GM21528 (cell line): ENCODE results near the gene VIPR2.
"Not testable (repeated sequence)": the region's sequence is repeated elsewhere in the genome, so short reads cannot be mapped to it uniquely, and the experiment has no call there.

ENCODE experiments used
- ATAC-seq: cut with Tn5 transposase; IDR thresholded peaks from one replicate; pipeline ENCODE4 v1.9.1; 2021; ENCODE audit warnings: mild to moderate bottlenecking, moderate library complexity; ENCODE audit not compliant: unreplicated experiment, low FRiP score

VIPR2 gene

DNA sequence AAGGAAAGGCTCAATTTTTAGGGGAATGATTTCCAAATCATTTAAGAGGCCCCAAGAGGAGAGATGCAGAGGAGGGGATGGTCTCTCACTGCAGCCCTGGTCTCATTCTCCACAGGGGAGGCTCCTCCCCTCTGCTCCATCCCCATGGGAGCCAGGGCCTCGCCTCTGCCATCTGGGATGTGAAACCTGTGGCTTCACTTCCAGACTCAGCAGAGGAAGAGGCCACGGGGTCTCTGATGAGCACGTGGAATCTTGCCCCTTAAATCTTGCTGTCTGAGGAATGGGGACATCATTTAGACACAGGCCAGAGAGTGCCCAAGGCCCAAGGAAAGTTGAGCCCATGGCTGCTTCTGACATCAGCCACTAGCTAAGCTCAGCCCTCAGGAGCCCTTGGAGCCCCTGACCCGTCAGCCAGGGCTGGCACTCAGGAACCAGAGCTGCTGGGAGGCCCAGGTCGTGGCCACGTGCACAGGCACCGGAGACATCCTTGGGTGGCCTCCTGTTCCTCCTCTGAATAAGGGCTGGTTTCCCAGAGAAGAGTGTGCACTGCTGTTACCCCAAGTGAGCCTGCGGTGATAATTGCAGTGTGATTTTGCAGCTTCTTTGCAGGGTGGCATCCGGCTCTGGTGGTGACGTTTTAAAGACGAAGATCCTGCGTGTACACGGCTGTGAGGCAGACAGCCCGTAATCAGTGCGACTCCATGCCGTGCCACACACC lies 50.5 kb downstream of the VIPR2 start:
- no peak for ATAC-seq

DNA sequence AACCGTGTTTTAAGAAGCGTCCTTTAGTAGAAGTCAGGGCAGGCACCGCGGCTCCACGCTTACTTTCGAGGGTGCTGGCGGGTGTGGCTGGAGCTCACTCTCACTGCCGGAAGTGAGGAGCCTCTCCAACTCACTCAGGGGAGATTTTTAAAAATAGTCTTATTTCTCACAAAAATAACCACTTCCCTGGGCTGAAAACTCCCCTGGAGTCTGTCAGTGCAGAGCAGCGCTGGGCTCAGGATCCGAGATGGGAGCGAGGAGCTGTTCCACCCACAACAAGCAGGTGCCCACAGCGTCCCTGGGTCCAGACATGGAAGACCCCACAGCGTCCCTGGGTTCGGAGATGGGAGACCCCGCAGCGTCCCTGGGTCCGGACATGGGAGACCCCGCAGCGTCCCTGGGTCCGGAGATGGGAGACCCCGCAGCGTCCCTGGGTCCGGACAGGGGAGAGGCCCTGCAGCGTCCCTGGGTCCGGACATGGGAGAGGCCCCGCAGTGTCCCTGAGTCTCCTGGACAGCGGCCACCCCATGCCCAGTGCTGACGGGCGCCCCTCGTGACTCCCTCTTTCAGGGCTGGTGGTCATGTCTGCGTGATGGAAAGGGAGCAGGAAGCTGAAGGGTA lies 51.2 kb downstream of the VIPR2 start:
- no peak for ATAC-seq

DNA sequence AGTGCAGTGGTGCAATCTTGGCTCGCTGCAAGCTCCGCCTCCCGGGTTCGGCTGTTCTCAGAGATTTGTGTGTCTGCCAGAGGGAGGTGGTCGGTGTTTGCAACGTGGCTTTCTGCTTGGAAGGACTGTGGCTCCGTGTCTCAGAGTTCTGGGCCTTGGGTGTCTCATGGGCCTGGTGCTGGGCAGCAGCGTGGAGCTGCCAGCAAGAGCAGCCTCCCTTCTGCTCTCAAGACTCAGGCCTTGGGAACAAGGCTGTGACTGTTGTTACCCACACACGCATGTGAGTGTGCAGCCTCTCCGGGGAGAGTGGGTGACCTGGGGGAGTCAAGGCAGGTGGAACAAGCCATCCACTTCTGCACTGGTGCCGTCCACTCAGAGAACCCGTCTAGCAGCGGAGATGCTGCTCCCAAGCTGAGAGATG lies 52.0 kb downstream of the VIPR2 start:
- no peak for ATAC-seq

DNA sequence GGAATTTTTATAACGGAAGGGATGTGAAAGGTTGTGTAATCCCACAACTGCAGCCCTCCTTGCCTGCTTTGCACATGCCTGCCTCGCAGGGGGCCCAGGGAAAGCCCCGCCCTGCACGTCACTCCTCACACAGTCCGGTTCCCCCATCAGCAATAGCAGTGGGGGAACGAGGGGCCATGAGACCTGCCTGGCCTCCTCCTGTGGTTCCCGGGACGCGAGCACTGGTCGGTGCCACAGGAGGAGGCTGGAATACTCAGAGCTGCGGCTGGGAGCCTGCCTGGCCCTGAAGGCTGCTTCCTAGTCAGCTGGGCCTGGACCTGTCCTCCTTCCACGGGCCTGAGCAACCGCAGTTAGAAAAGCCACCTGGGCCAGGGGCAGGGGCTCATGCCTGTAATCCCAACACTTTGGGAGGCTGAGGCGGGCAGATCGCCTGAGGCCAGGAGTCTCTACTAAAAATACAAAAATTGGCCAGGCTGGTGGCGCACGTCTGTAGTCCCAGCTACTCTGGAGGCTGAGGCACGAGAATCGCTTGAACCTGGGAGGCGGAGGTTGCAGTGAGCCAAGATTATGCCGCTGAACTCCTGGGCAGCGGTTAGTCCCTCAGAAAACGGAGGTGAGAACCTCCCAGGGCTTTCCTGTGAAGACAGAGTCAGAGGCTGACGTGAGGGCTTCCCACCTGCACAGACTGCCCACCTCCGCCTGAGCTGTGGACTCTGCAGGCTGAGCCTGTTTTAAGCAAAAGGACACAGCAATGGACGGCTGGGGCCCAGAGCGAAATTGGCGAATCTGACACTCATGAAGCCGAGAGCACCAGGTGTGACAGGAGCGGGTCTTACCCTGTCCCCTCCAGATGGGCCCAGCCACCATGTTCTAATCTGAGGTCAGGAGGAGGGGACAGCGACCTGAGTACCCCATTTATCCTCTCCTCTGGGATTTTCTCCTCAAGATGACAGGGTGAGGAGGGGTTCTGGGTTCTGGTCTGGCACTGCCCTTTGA lies 52.9 kb downstream of the VIPR2 start:
- no peak for ATAC-seq

DNA sequence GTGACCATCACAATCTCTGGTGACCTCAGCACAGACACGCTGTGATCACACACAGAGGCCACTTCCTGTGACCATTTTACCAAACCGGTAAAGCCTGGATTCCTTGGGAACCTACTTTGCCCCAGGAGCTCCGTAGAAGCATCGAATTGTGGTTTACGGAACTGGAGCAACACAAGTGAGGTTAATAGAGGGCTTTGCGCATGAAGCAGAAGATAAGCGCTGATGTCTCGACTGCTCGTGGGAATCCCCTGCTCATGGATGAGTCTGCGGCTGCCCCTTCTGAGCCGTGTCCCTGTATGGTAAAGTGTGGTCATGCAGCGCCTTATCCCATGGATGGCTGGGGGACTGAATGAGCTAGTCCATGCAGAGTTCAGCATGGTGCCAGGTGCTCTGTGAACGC lies 53.6 kb downstream of the VIPR2 start:
- ATAC-seq: no peak

DNA sequence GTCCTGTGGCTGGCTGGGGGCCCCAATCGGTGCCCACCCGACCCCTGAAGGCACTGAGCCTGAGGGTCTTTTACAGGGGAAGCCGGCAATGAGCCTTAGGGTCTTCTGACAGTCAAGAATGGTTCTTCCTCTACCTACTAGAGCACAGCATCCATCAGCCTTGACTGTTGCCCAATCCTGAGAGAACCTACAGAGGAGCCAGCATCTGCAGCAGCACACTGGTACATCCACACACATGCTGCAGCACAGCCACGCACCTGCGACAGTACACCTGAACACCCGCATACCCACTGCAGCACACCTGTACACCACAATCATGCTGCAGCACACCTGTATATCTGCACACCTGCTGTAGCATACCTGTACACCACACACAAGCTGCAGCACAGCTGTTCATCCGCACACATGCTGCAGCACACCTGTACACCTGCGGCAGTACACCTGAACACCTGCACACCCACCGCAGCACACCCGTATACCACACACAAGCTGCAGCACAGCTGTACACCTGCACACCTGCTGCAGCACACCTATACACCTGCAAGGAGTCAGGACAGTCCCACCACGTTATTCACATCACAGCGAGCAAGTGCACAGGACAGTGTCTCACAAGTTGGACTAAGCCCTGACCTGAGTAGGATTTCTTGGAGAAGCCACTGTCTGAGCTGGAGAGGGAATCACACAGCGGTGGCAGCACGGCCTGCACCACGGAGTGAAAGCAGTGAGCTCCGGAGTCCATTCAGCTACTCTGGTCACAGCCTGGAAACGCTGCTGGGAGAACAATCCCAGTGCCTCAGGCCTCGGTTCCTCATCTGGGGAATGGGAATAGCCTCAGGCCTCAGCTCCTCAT lies 56.4 kb downstream of the VIPR2 start:
- ATAC-seq: no peak

DNA sequence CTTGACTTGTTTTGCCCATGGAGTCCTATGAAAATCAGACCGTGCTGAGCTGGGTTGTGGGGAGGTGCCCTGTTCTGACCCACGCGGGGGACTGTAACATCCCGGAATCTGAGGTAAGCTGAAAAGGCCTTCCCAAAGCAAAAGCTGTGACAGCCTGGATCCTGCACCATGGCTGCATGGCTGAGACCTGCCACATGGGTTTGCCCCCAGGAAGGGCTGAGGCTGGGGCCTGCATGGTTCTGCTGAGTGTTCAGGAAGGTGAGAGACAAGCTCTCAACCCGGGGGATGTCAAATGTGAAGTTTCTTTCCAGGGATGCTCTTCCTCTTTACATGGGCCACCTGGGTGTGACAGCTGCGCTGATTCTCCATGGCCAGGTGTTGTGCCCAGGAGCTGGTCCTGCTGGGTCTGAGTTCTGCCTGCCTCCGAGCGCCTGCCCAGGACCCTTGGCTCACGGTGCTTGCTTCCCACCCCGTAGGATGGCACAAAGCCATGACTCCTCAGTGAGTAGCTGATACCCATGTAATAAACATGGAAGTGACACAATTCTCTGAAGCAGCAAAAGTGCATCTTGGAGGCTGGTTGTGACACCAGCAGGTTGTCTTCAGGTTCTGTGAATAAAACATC lies 58.3 kb downstream of the VIPR2 start:
- ATAC-seq: no peak

DNA sequence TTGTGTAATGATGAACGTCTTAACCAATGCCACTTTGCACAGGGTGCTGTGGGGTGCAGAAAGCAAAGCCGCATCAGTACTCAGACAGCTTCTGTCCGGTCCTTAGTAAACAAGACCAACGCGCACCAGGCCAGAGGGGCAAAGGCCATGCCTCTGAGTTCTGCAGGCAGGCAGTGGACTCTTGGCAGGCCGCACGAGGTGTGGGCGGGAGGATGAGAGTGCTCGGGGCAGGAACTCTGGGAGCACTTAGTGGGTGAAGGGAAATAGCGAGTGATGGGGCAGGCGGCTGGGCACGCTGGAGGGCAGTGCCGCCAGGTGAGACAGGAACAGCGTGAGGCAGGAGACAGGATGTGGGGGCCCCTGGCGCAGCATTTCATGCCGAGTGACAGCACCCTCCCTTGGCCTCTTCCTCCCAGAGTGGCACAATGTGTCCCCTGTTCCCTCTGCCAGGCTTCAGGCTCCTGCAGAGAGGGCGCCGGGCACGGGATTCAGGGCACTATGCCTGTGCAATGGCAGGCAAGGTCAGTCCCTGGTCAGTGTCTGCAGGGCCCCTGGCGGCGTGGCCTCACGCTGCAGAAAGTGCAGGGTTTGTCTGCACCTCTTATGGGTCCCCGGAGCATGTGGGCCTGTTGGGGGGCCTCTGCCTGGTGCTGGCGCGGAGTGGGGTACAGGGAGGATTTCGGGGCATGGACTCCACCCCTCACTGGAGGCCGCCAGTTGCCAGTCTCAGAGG lies 60.4 kb downstream of the VIPR2 start:
- no peak for ATAC-seq

DNA sequence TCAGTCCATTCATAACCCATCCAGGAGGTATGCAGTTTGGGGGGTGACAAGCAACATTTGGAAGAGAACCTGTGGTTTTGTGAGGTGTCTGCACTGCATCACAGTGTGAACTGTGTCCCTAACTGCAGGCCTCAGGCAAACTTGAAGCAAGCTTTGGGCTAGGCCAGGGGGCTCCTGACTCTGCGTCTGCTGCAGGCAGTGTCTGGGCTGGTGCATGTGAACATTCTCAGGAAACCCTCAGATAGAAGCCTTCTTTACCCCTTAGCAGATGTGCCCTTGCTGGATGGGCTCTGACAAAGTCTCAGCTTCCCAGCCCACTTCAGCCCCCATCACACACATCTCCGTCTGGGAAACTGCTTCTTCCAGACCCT lies 61.0 kb downstream of the VIPR2 start:
- ATAC-seq: no peak

DNA sequence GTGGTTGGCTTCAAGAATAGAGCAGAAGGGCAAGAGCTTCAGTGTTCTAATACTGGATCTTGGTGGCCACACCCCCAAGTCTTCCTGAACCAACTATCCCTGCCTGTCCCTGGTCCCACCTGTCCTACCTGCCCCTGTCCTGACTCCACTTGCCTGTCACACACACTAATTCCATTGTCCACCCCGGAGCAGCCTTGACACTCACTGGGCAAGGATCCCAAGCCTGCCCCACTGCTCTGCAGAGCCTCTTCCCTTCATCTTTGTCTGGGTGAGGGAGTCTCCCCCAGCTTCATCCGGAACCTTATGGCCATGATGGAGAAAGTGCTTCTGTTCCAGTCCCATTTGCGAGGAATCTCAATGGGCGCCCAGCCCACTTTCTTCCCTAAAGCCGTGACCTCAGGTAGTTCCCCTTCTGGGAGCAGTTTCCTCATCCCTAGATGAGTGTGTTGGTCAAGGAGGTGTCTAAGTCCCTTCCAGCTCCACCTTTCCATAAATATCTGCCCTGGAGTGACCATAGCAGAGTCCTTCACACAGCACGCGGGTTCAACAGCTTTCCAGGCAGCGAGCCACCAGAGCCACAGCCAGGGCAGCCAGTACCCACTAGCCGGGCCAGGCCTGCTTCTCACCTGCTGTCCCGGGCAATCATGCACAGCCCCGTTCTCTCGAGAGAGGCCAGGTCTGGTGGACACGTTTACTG lies 61.5 kb downstream of the VIPR2 start:
- no peak for ATAC-seq

DNA sequence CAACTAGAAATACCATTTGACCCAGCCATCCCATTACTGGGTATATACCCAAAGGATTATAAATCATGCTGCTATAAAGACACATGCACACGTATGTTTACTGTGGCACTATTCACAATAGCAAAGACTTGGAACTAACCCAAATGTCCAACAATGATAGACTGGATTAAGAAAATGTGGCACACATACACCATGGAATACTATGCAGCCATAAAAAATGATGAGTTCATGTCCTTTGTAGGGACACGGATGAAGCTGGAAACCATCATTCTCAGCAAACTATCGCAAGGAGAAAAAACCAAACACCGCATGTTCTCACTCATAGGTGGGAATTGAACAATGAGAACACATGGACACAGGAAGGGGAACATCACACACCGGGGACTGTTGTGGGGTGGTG lies 62.6 kb downstream of the VIPR2 start:
- not testable (repeated sequence) for ATAC-seq

DNA sequence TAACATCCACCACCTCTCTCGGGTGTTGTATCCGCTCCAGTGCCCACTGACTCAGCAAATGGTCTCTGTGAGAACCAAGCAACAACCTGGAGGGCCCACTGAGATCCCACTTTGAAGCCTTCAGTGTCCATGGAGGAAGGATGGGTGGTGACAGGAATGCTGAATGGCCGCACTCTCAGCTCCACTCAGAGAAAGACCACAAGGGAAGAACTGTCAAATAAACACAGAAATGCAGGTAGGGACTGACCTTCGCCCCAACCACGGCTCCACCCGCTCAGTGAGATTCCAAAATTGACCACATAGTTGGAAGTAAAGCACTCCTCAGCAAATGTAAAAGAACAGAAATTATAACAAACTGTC lies 65.8 kb downstream of the VIPR2 start:
- ATAC-seq: no peak

DNA sequence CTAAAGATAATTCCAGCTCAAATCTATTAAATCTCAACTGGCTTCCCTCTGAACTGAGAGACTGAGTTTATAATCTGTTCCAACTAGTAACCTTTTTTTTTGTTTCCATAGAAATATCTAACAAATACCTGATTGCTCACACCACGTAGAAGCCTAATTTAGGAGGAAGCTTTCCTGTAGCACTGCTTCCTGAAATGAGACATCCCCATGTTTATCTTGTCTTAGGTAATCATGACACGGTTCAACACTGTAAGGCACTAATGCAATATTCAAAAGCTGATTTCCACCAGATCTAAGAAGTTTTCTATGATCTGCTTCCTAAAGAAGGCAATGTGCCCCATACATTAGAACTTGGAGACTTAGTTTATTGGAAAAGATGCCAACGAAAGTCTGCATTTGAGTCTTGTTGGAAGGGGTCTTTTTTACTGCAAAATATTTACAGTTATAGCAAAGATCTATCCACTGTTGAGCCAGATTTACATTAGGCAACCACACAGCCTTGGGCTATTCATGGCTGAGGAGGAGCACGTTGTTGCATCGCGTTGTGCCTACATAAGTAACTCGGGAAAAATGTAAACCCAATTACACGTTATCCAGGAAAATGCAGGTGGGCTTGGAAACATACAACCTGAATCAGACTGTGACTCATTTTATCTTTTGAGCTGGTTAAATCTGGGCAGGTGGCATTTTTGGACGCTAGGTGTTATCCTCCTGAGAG lies 66.3 kb downstream of the VIPR2 start:
- ATAC-seq: no peak

DNA sequence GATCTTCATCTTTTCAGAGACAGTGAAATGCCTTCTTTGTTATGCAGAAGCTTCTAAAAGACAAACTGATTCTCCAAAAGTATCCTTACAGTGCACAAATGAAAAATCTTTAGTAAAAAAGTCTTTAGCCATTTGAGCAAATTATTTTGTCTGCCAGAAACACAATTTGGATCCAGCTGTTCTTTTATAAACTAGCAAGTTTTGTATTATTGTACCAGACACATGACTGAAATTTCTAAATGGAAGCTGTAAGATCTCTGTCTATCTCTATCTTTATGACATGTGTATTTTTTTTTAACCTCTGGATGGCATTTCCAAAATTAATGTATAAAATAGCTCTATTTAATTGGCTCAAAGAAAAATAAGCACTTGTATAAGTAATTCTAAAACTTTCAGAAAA lies 68.3 kb downstream of the VIPR2 start:
- no peak for ATAC-seq

DNA sequence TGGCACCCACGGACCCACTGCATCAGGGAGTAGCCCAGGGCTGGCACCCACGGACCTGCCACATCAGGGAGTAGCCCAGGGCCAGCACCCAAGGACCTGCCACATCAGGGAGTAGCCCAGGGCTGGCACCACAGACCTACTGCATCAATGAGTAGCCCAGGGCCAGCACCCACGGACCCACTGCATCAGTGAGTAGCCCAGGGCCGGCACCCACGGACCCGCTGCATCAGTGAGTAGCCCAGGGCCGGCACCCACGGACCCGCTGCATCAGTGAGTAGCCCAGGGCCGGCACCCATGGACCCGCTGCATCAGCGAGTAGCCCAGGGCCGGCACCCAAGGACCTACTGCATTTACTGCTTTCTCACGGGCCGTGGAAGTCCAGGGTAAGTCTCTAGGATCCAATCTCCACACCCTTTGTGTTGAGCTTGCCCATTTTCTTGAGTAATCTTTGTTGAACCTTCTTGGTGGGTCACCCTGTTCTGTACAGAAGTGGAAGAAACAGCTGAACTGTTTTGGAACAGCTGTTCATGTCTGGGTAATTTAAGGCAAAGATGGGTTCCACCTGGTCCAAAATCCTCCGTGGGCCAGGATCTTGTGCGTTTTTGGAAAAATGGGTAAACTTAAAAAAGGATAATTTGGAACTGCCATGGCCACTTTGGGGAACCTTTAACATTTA lies 69.0 kb downstream of the VIPR2 start:
- no peak for ATAC-seq

DNA sequence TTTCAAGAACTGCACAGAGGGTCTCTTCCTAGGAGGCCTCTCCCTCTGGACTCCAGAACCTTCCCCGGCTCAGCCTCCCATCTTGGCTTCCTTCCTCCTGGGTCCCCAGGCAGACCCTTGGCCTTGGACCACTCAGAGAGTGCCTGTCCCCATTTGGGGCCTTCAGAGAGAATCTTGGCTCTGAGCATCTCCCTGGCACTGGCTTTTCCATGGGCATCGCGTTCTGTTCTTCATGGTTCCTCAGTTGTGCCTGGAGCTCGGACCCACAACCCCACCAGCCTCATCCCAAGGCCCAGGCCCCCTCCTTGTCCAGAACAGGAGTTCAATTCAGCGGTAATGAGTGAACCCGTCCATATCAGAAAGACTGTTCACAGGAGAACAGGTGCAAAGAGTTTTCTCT lies 73.4 kb downstream of the VIPR2 start:
- ATAC-seq: no peak

DNA sequence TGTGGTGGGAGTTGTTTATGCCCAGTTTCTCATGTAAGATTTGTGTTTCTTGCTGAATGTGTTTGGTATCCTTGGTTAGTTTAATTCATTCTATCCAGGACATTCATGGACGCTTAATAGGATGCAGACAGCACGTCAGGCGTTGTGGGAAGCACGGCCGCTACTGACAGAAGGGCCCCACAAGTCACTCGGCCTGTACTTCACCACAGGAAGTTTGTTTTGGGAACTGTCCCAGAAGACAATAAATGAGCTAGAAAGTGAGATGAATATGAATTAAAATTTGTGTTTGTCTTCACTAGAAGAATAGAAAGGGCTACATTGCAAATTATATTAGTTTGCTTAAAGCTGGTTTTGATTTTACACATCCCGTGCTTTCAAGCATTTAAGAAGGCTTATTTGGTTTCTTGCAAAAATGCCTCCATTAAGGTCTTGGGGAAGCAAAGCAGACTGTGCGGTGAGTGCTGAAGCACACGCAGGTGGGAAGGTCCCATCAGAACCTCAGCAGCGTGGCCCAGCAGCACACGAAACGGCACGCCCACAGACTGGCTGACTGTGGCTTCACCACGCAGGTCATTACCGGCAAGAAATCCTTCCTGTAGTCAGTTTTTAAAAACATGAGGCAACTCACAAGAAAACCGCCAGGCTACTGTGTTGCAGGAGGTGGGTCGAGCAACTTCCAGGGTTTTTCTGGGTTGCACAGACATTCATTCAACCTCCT lies 74.1 kb downstream of the VIPR2 start:
- ATAC-seq: no peak
